ENCODE data around the gene GIT2.

DNA sequence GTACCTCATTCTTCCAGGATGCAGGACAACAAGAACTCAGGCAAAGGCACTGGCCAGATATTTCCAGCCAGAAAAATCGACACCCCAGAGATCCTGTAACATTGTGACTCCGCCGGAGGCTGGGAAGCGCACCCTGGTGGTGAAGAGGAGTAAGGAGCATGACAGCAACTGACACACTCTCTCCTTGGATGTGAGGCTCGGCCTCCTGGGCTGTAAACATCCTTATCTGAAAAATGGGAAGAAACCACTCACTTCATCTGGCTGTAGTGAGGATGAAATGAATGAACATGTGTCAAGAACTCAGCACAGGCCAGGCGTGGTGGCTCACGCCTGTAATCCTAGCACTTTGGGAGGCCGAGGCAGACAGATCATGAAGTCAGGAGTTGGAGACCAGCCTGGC is 68.5 kb downstream of the GIT2 start:
- TF ChIP-seq EZH2 (IDR thresholded peaks at IDR 0.05; ENCODE audit: low read depth) (no peak), CTCF (conservative IDR thresholded peaks at IDR 0.05) (peak; percentile 75)
